K562 (cell line): Measurements from ENCODE around the gene TARS1. TPM values are rescaled to one million over a fixed set of nuclear protein-coding genes. Genes with fewer than 3 reads are reported as not detected.

Experiments used
- FOS ChIP-seq: IDR thresholded peaks from 3 replicates; pipeline ENCODE4 v1.6.1; 2011; ENCODE audit not compliant: insufficient read length; ENCODE audit errors: extremely low read depth
- FOXJ3 ChIP-seq: sonication (generic); formaldehyde crosslinking; IDR thresholded peaks from 2 replicates; pipeline ENCODE4 v1.4.0; 2020; ENCODE audit warnings: mild to moderate bottlenecking, missing genetic modification reagents
- FOXK2 ChIP-seq, 2 experiments: fragments of 450-650 bp; IDR thresholded peaks in 1 of 2; conservative IDR thresholded peaks in 1 of 2; 2 replicates each; pipeline ENCODE4 v1.6.1; 2016; ENCODE audit warnings: low read depth in 2 of 2, mild to moderate bottlenecking in 1 of 2
- KLF13 ChIP-seq: fragments of 450-650 bp; IDR thresholded peaks from 2 replicates; pipeline ENCODE4 v1.6.1; 2016; ENCODE audit warnings: missing genetic modification characterization, low read depth, mild to moderate bottlenecking, missing compliant biosample characterization, moderate library complexity, borderline replicate concordance
- MECOM ChIP-seq: fragments of 250-450 bp; sonication (Bioruptor Pico); IDR thresholded peaks from 2 replicates; pipeline ENCODE4 v1.8.0; 2022; ENCODE audit warnings: inconsistent platforms
- NELFE ChIP-seq: IDR thresholded peaks from 2 replicates; pipeline ENCODE4 v1.6.1; 2011; ENCODE audit warnings: mild to moderate bottlenecking; ENCODE audit not compliant: insufficient read depth, insufficient read length
- PTRF ChIP-seq: fragments of 450-650 bp; IDR thresholded peaks from 2 replicates; pipeline ENCODE4 v1.6.1; 2016; ENCODE audit warnings: mild to moderate bottlenecking, missing genetic modification characterization, missing compliant biosample characterization
- RB1 ChIP-seq: fragments of 450-650 bp; IDR thresholded peaks from 2 replicates; pipeline ENCODE4 v1.6.1; 2017; ENCODE audit warnings: low read depth, mild to moderate bottlenecking
- STAT5A ChIP-seq: IDR thresholded peaks from 2 replicates; pipeline ENCODE4 v1.6.1; 2012; ENCODE audit warnings: low read length, inconsistent platforms, borderline replicate concordance
- ZBTB17 ChIP-seq: fragments of 450-650 bp; formaldehyde crosslinking; IDR thresholded peaks from 2 replicates; pipeline ENCODE4 v1.4.0; 2020; ENCODE audit warnings: mild to moderate bottlenecking
- ZBTB7A ChIP-seq: IDR thresholded peaks from 2 replicates; pipeline ENCODE4 v1.6.1; 2011; ENCODE audit warnings: low read depth, mild to moderate bottlenecking, low read length, moderate library complexity, borderline replicate concordance; ENCODE audit not compliant: control insufficient read depth
- ZNF175 ChIP-seq: fragments of 200-800 bp; sonication (Bioruptor generic); IDR thresholded peaks from 2 replicates; pipeline ENCODE4 v1.6.1; 2016; ENCODE audit warnings: low read depth, mild to moderate bottlenecking, missing genetic modification characterization, missing compliant biosample characterization
- ZNF57 ChIP-seq: fragments of 450-650 bp; formaldehyde crosslinking; IDR thresholded peaks from 2 replicates; pipeline ENCODE4 v1.4.0; 2020; ENCODE audit warnings: mild to moderate bottlenecking, moderate library complexity
- polyA plus RNA-seq, 8 experiments: library from polyadenylated mRNA; depleted of rRNA in 4 of 8; stranded (reverse) in 5 of 8; unstranded in 3 of 8; fragments of >200 nt; fragmentation: Nextera tagmentation in 2 of 8; fragmentation: Illumina TruSeq in 1 of 8; extraction: Ambion mirVana in 2 of 8; extraction: Trizol in 1 of 8; gene quantifications; 2 replicates each; pipeline versions ENCODE4 v1.2.1 to v1.2.3, GENCODE V29; 2011 to 2014; ENCODE audit warnings: inconsistent platforms in 1 of 8, missing spikeins in 1 of 8
- total RNA-seq, 7 experiments: library from RNA; depleted of rRNA in 6 of 7; stranded (reverse); fragments of >200 nt in 6 of 7; fragmentation: Illumina TruSeq in 2 of 7; extraction: Trizol in 2 of 7; gene quantifications; 2 replicates each; pipeline versions ENCODE4 v1.2.1 to v1.2.3, GENCODE V29; 2011 to 2021; ENCODE audit warnings: low replicate concordance in 1 of 7

The TARS1 gene
- total and polyA plus RNA-seq, 9 of the 15 experiments (the other 6 are each of a cell fraction or from before 2014, with no cell fraction given): 263 to 518 (median 439) TPM

GRCh38 chr5:33474004-33474403 lies 33.2 kb downstream of the TARS1 start (continued):
- TF ChIP-seq STAT5A (no peak), FOS (no peak), ZBTB17 (CRISPR knock-in tag) (no peak), NELFE (no peak), MECOM (CRISPR knock-in tag) (no peak), KLF13 (tag) (no peak), ZBTB7A (no peak), ZNF175 (0 out of 2 replicates have a peak, but pooled peaks have one; percentile 23), RB1 (no peak), FOXK2 (conservative IDR thresholded peaks at IDR 0.05 in 1 of 2, IDR thresholded peaks at IDR 0.05 in 1 of 2; ENCODE audit: low read depth in 2 of 2) (no peak), ZNF57 (no peak), PTRF (no peak), FOXJ3 (no peak)
